SK-MEL-5 (cell line): Measurements from ENCODE around the gene TRIM24. TPM values are rescaled to one million over a fixed set of nuclear protein-coding genes. Genes with fewer than 3 reads are reported as not detected.
"Not testable (repeated sequence)": the region's sequence is repeated elsewhere in the genome, so short reads cannot be mapped to it uniquely, and the experiment has no call there.

Experiments
- DNase-seq: peaks from one replicate; pipeline ENCODE4 v3.0.0-alpha.2; 2016; ENCODE audit warnings: low read depth, low spot score
- in situ Hi-C: cut with HindIII; loops from 2 replicates; pipeline ENCODE4 v1.10.0; 2016; ENCODE audit warnings: low sequenced_read_pairs, high pct_unique_total_duplicates, low pct_unique_long_range_greater_than_20kb
- total RNA-seq: library from RNA; depleted of rRNA; stranded (reverse); fragments of >200 nt; shearing (Covaris generic); gene quantifications from 2 replicates; pipeline ENCODE4 v1.2.3, GENCODE V29; 2014

TRIM24 gene
- total RNA-seq, 1 experiment from 2014 or later, result 11.9 TPM

- DNase-seq, result no peak
- in situ Hi-C loops, result no loop called here
These were observed 1.3 kb upstream of the TRIM24 start for GRCh38 chr7:138458576-138459412.

GRCh38 chr7:138459413-138460175, 465 bp upstream of the TRIM24 start:
- in situ Hi-C loops, result no loop called here

GRCh38 chr7:138460649-138461607, 869 bp downstream of the TRIM24 start:
- in situ Hi-C loops, result no loop called here
- DNase-seq, result peak; percentile 55

More at GRCh38 chr7:138459413-138460175, 465 bp upstream of the TRIM24 start:
- DNase-seq, result peak; percentile 99

GRCh38 chr7:138463291-138463618, 3.2 kb downstream of the TRIM24 start:
- in situ Hi-C loops, result not testable (repeated sequence)

GRCh38 chr7:138465046-138465445, 5.0 kb downstream of the TRIM24 start:
- no peak for DNase-seq
- in situ Hi-C loops, result no loop called here

More at GRCh38 chr7:138463291-138463618, 3.2 kb downstream of the TRIM24 start:
- not testable (repeated sequence) for DNase-seq

GRCh38 chr7:138466069-138466756, 6.2 kb downstream of the TRIM24 start:
- in situ Hi-C loops, result not testable (repeated sequence)

GRCh38 chr7:138468244-138469123, 8.4 kb downstream of the TRIM24 start:
- no peak for DNase-seq
- in situ Hi-C loops, result no loop called here

More at GRCh38 chr7:138466069-138466756, 6.2 kb downstream of the TRIM24 start:
- not testable (repeated sequence) for DNase-seq

GRCh38 chr7:138470391-138471157, 10.5 kb downstream of the TRIM24 start:
- in situ Hi-C loops, result no loop called here
- no peak for DNase-seq

- in situ Hi-C loops, result no loop called here
- no peak for DNase-seq
These were observed 12.4 kb downstream of the TRIM24 start for GRCh38 chr7:138472292-138473079.

- in situ Hi-C loops, result no loop called here
- DNase-seq, result no peak
These were observed 15.3 kb downstream of the TRIM24 start for GRCh38 chr7:138475377-138475776.

- no peak for DNase-seq
- in situ Hi-C loops, result no loop called here
These were observed 17.1 kb downstream of the TRIM24 start for GRCh38 chr7:138477081-138477578.

- no peak for DNase-seq
- in situ Hi-C loops, result no loop called here
These were observed 17.5 kb downstream of the TRIM24 start for GRCh38 chr7:138477581-138477980.

- in situ Hi-C loops, result no loop called here
- no peak for DNase-seq
These were observed 18.4 kb downstream of the TRIM24 start for GRCh38 chr7:138478499-138478908.

- in situ Hi-C loops, result no loop called here
- DNase-seq, result no peak
These were observed 20.5 kb downstream of the TRIM24 start for GRCh38 chr7:138480527-138480926.
